Measurements from ENCODE around the gene ATAT1. TPM values are rescaled to one million over a fixed set of nuclear protein-coding genes. Genes with fewer than 3 reads are reported as not detected.
A peak's percentile ranks its signal among the peaks of the same experiment; 100 is the strongest.

ATAT1 gene
- total and polyA plus RNA-seq, 9 of the 15 experiments (the other 6 are each of a cell fraction or from before 2014, with no cell fraction given): 0.65 to 5.8 (median 1.6) TPM

- TF ChIP-seq FOXK2 (conservative IDR thresholded peaks at IDR 0.05 in 1 of 2, IDR thresholded peaks at IDR 0.05 in 1 of 2; ENCODE audit: low read depth in 2 of 2) (no peak), ZBTB2 (IDR thresholded peaks at IDR 0.05) (no peak), NR1H2 (CRISPR knock-in tag; IDR thresholded peaks at IDR 0.05) (no peak), OTX1 (CRISPR knock-in tag; IDR thresholded peaks at IDR 0.05) (no peak), ZNF77 (CRISPR knock-in tag; IDR thresholded peaks at IDR 0.05) (no peak), SMARCA4 (IDR thresholded peaks at IDR 0.05) (no peak), RBFOX2 (IDR thresholded peaks at IDR 0.05; ENCODE audit: low read depth, low read length) (peak; percentile 78), HCFC1 (IDR thresholded peaks at IDR 0.05; ENCODE audit: low read depth, low read length) (no peak; the same call in 1 of the 2 replicates), SMC3 (conservative IDR thresholded peaks at IDR 0.05; ENCODE audit: insufficient read depth, low read depth, low read length) (no peak), ZNF398 (CRISPR knock-in tag; IDR thresholded peaks at IDR 0.05) (no peak), CTBP1 (IDR thresholded peaks at IDR 0.05; ENCODE audit: borderline replicate concordance) (no peak), KDM1A (IDR thresholded peaks at IDR 0.05) (no peak), ZNF184 (CRISPR knock-in tag; IDR thresholded peaks at IDR 0.05) (no peak), TSHZ1 (CRISPR knock-in tag; IDR thresholded peaks at IDR 0.05) (no peak), BMI1 (IDR thresholded peaks at IDR 0.05; ENCODE audit: low read length) (no peak)
Observed at GRCh38 chr6:30626484-30627366, at the start of gene ATAT1 (continued).

All from K562 (cell line).